H9 (cell line): ENCODE results near the gene IGFBP5. TPM values are rescaled to one million over a fixed set of nuclear protein-coding genes. Genes with fewer than 3 reads are reported as not detected.

ENCODE experiments used
- DNase-seq: peaks from one replicate; pipeline ENCODE4 v3.0.0-alpha.2; 2017
- H2AFZ ChIP-seq: one replicate; pipeline ENCODE4 v1.6.1; 2013; ENCODE audit warnings: mild to moderate bottlenecking, low read length, control low read depth, moderate library complexity
- H2AK5ac ChIP-seq: 2 replicates; pipeline ENCODE4 v1.6.1; 2013; ENCODE audit warnings: low read length, control low read depth, mixed read lengths; ENCODE audit not compliant: insufficient read length
- H2BK120ac ChIP-seq: one replicate; pipeline ENCODE4 v1.6.1; 2013; ENCODE audit warnings: low read depth, mild to moderate bottlenecking, low read length, control low read depth, inconsistent platforms; ENCODE audit not compliant: poor library complexity, severe bottlenecking
- H2BK12ac ChIP-seq: 2 replicates; pipeline ENCODE4 v1.6.1; 2013; ENCODE audit warnings: low read length, control low read depth, mixed read lengths, low read depth; ENCODE audit not compliant: insufficient read length
- H2BK15ac ChIP-seq: 2 replicates; pipeline ENCODE4 v1.6.1; 2013; ENCODE audit warnings: low read depth, low read length, control low read depth
- H2BK20ac ChIP-seq: one replicate; pipeline ENCODE4 v1.6.1; 2013; ENCODE audit warnings: low read depth, mild to moderate bottlenecking, low read length, control low read depth, inconsistent platforms; ENCODE audit not compliant: poor library complexity, severe bottlenecking
- H2BK5ac ChIP-seq: 2 replicates; pipeline ENCODE4 v1.6.1; 2013; ENCODE audit warnings: low read length, control low read depth, mixed read lengths; ENCODE audit not compliant: insufficient read length
- H3K14ac ChIP-seq: 2 replicates; pipeline ENCODE4 v1.6.1; 2013; ENCODE audit warnings: low read length, control low read depth; ENCODE audit not compliant: insufficient read depth
- H3K18ac ChIP-seq: 2 replicates; pipeline ENCODE4 v1.6.1; 2013; ENCODE audit warnings: low read depth, mild to moderate bottlenecking, mixed read lengths, low read length, control low read depth; ENCODE audit not compliant: insufficient read length
- H3K23ac ChIP-seq: 2 replicates; pipeline ENCODE4 v1.6.1; 2013; ENCODE audit warnings: low read length, control low read depth, mixed read lengths, low read depth; ENCODE audit not compliant: insufficient read length
- H3K23me2 ChIP-seq: 2 replicates; pipeline ENCODE4 v1.6.1; 2013; ENCODE audit warnings: low read depth, mild to moderate bottlenecking, mixed read lengths, low read length, control low read depth; ENCODE audit not compliant: insufficient read length, poor library complexity, severe bottlenecking
- H3K27ac ChIP-seq: 2 replicates; pipeline ENCODE4 v1.5.1; 2013; ENCODE audit warnings: low read length, control low read depth, mixed read lengths, low read depth; ENCODE audit not compliant: insufficient read length
- H3K27me3 ChIP-seq: 2 replicates; pipeline ENCODE4 v1.6.1; 2013; ENCODE audit warnings: low read length, control low read depth, inconsistent platforms; ENCODE audit not compliant: insufficient read depth
- H3K4ac ChIP-seq: 2 replicates; pipeline ENCODE4 v1.6.1; 2013; ENCODE audit warnings: low read depth, mild to moderate bottlenecking, control low read depth, inconsistent platforms, low read length, moderate library complexity
- H3K4me1 ChIP-seq: 2 replicates; pipeline ENCODE4 v1.6.1; 2013; ENCODE audit warnings: low read length, control low read depth, inconsistent platforms; ENCODE audit not compliant: insufficient read depth
- H3K4me2 ChIP-seq: 2 replicates; pipeline ENCODE4 v1.6.1; 2013; ENCODE audit warnings: low read length, control low read depth, mixed read lengths; ENCODE audit not compliant: insufficient read length, insufficient read depth
- H3K56ac ChIP-seq: 2 replicates; pipeline ENCODE4 v1.6.1; 2013; ENCODE audit warnings: low read depth, mild to moderate bottlenecking, mixed read lengths, low read length, control low read depth; ENCODE audit not compliant: insufficient read length
- H3K79me1 ChIP-seq: 2 replicates; pipeline ENCODE4 v1.6.1; 2013; ENCODE audit warnings: low read depth, mild to moderate bottlenecking, moderate library complexity, low read length, control low read depth, inconsistent platforms; ENCODE audit not compliant: insufficient read depth, poor library complexity, severe bottlenecking
- H3K79me2 ChIP-seq: 2 replicates; pipeline ENCODE4 v1.6.1; 2013; ENCODE audit warnings: low read length, control low read depth, inconsistent platforms; ENCODE audit not compliant: insufficient read depth
- H3K9ac ChIP-seq: 2 replicates; pipeline ENCODE4 v1.6.1; 2013; ENCODE audit warnings: low read length, control low read depth, mixed read lengths; ENCODE audit not compliant: insufficient read length; ENCODE audit errors: extremely low read depth
- H3K9me3 ChIP-seq: one replicate; pipeline ENCODE4 v1.6.1; 2013; ENCODE audit warnings: low read depth, low read length, inconsistent platforms; ENCODE audit not compliant: control insufficient read depth
- H3T11ph ChIP-seq: one replicate; pipeline ENCODE4 v1.6.1; 2013; ENCODE audit warnings: mild to moderate bottlenecking, low read length, control low read depth, inconsistent platforms
- H4K20me1 ChIP-seq: one replicate; pipeline ENCODE4 v1.6.1; 2013; ENCODE audit not compliant: control insufficient read depth, insufficient read length, insufficient read depth
- H4K5ac ChIP-seq: 2 replicates; pipeline ENCODE4 v1.6.1; 2013; ENCODE audit warnings: low read depth, mild to moderate bottlenecking, mixed read lengths, low read length, control low read depth; ENCODE audit not compliant: insufficient read length
- H4K8ac ChIP-seq: replicated peaks from 2 replicates; pipeline ENCODE4 v1.6.1; 2013; ENCODE audit warnings: low read length, control low read depth, mixed read lengths, low read depth; ENCODE audit not compliant: insufficient read length
- H4K91ac ChIP-seq: 2 replicates; pipeline ENCODE4 v1.6.1; 2013; ENCODE audit warnings: low read depth, mild to moderate bottlenecking, moderate library complexity, mixed read lengths, low read length, control low read depth; ENCODE audit not compliant: insufficient read length
- H3K27ac Mint-ChIP-seq, 3 experiments: 2 replicates in 2 of 3; 3 replicates in 1 of 3; pipeline ENCODE4 v1.8.0; 2020 to 2021; ENCODE audit warnings: mixed read lengths in 3 of 3, mild to moderate bottlenecking in 1 of 3, moderate library complexity in 1 of 3
- H3K27me3 Mint-ChIP-seq: 2 replicates; pipeline ENCODE4 v1.8.0; 2021; ENCODE audit warnings: low read depth, mild to moderate bottlenecking, moderate library complexity, mixed read lengths
- H3K36me3 Mint-ChIP-seq, 3 experiments: 2 replicates in 2 of 3; 3 replicates in 1 of 3; pipeline ENCODE4 v1.8.0; 2020 to 2021; ENCODE audit warnings: low read depth in 3 of 3, mixed read lengths in 3 of 3; ENCODE audit not compliant: insufficient read depth in 1 of 3
- H3K4me1 Mint-ChIP-seq, 2 experiments: 2 replicates each; pipeline ENCODE4 v1.8.0; 2020; ENCODE audit warnings: mixed read lengths in 2 of 2
- H3K4me3 Mint-ChIP-seq, 2 experiments: 2 replicates in 1 of 2; 3 replicates in 1 of 2; pipeline ENCODE4 v1.8.0; 2020 to 2021; ENCODE audit warnings: mild to moderate bottlenecking in 2 of 2, mixed read lengths in 2 of 2, moderate library complexity in 1 of 2
- H3K9me3 Mint-ChIP-seq, 2 experiments: 2 replicates in 1 of 2; 3 replicates in 1 of 2; pipeline ENCODE4 v1.8.0; 2020; ENCODE audit warnings: mild to moderate bottlenecking in 2 of 2, mixed read lengths in 2 of 2, moderate library complexity in 1 of 2
- CTCF ChIP-seq: fragments of 200-600 bp; sonication (generic); conservative IDR thresholded peaks from 3 replicates; pipeline ENCODE4 v1.8.0; 2021; ENCODE audit warnings: antibody characterized with exemption, mild to moderate bottlenecking
- WGBS: extraction: QIAGEN DNeasy Blood & Tissue Kit; methylation state at CpG from one replicate; pipeline ENCODE4 v1.1.7; 2013; ENCODE audit warnings: missing lambda C conversion rate, low lambda C conversion rate, mixed read lengths; ENCODE audit not compliant: insufficient read length; ENCODE audit errors: extremely low coverage; 5-methylcytosine and 5-hydroxymethylcytosine counted together
- total RNA-seq: library from RNA; stranded (reverse); gene quantifications from 2 replicates; pipeline ENCODE4 v1.2.1, GENCODE V29; 2021

The IGFBP5 gene
- total RNA-seq, 1 experiment from 2014 or later, result 0.90 TPM

DNA sequence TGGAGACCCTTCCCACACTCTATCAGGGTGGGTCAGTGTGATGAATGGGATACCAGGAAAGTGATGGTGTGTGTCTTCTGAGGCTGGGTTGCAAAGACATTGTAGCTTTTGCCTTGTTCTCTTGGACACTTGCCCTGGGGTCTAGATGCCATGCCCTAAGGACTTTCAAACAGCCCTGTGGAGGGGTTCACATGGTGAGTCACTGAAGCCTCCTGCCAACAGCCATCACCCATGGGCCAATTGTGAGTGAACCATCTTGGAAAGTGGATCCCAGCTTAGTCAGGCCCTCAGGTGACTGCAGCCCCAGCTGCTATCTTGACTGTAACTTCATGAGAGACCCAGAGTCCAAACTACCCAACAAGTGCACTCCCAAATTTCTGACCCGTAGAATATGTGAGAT lies 25.8 kb upstream of the IGFBP5 start:
- Histone ChIP-seq H3K23ac (no peak overlapping the region), H3K9me3 (no peaks in the 10 kb centered on the region), H4K8ac (no peak overlapping the region), H3K23me2 (no peaks in the 10 kb centered on the region), H3K27ac (no peak overlapping the region), H3K4me1 (no peaks in the 10 kb centered on the region), H2AK5ac (no peak overlapping the region), H3K4me2 (no peak overlapping the region), H2BK12ac (no peak overlapping the region), H3K79me1 (no peaks in the 10 kb centered on the region), H3T11ph (no peak overlapping the region), H3K4ac (no peak overlapping the region), H3K79me2 (no peaks in the 10 kb centered on the region), H4K20me1 (peaks cover 2% of the 10 kb centered on the region), H3K9ac (no peak overlapping the region), H3K18ac (no peak overlapping the region), H2BK20ac (no peak overlapping the region), H4K5ac (no peak overlapping the region), H2BK120ac (no peak overlapping the region), H4K91ac (no peak overlapping the region), H2BK5ac (no peak overlapping the region), H3K56ac (no peak overlapping the region), H3K14ac (no peak overlapping the region), H3K27me3 (no peaks in the 10 kb centered on the region), H2BK15ac (no peak overlapping the region), H2AFZ (no peak overlapping the region)
- Mint-ChIP-seq H3K9me3 (no peaks in the 10 kb centered on the region), H3K4me3 (no peak overlapping the region), H3K36me3 (no peaks in the 10 kb centered on the region; a peak in 1 of 7 replicates), H3K4me1 (peaks cover 5 to 7% of the 10 kb centered on the region in 2 experiments), H3K27ac (no peak overlapping the region), H3K27me3 (peaks cover 6% of the 10 kb centered on the region)
- WGBS, result no CpG with 5 or more reads among the region's 1 CpG
- TF ChIP-seq CTCF, result no peak
- no peak for DNase-seq
